Spinal cord (tissue), 10 donors: ENCODE results near the gene NDFIP1. TPM values are rescaled to one million over a fixed set of nuclear protein-coding genes. Genes with fewer than 3 reads are reported as not detected.
"Not testable (repeated sequence)": the region's sequence is repeated elsewhere in the genome, so short reads cannot be mapped to it uniquely, and the experiment has no call there.

ENCODE experiments used
- DNase-seq, 6 donors: peaks; one replicate each; pipeline versions ENCODE4 v3.0.0 to v3.0.0-alpha.2; 2013 to 2015; ENCODE audit warnings: low spot score in 6 of 6, low read depth in 4 of 6
- H3K27ac ChIP-seq: one replicate; pipeline ENCODE4 v1.5.1; 2013; ENCODE audit warnings: low read depth, low read length, control low read depth
- H3K27me3 ChIP-seq: one replicate; pipeline ENCODE4 v1.6.1; 2013; ENCODE audit warnings: low read length; ENCODE audit not compliant: control insufficient read depth, insufficient read depth
- H3K36me3 ChIP-seq: one replicate; pipeline ENCODE4 v1.6.1; 2013; ENCODE audit warnings: low read length; ENCODE audit not compliant: control insufficient read depth, insufficient read depth
- H3K4me1 ChIP-seq: one replicate; pipeline ENCODE4 v1.6.1; 2013; ENCODE audit warnings: low read length; ENCODE audit not compliant: control insufficient read depth, insufficient read depth
- H3K4me3 ChIP-seq: one replicate; pipeline ENCODE4 v1.5.1; 2013; ENCODE audit warnings: low read depth, low read length, control low read depth
- H3K9me3 ChIP-seq: one replicate; pipeline ENCODE4 v1.6.1; 2013; ENCODE audit warnings: low read length; ENCODE audit not compliant: control insufficient read depth, insufficient read depth
- WGBS: methylation state at CpG from one replicate; pipeline ENCODE4 v1.1.5; 2013; ENCODE audit warnings: missing lambda C conversion rate; ENCODE audit not compliant: insufficient coverage; 5-methylcytosine and 5-hydroxymethylcytosine counted together
- polyA plus RNA-seq, 2 donors: library from polyadenylated mRNA; unstranded; fragments of 120-200 nt; gene quantifications; one replicate each; pipeline ENCODE4 v1.2.1, GENCODE V29; 2013; ENCODE audit not compliant: insufficient read length in 2 of 2
- total RNA-seq, 2 donors: library from RNA; depleted of rRNA in 1 of 2; stranded (reverse); fragments of 120-200 nt in 1 of 2; fragments of >200 nt in 1 of 2; gene quantifications; one replicate each; pipeline versions ENCODE4 v1.2.3 to v1.2.4, GENCODE V29; 2013 to 2014
- donor health status: healthy.

The NDFIP1 gene
- total and polyA plus RNA-seq, 4 donors: 86.0 to 279 (median 231) TPM

GRCh38 chr5:142150431-142150830 lies 41.9 kb downstream of the NDFIP1 start:
- no peak overlapping the region for H3K4me3 ChIP-seq
- H3K4me1 ChIP-seq: no peaks in the 10 kb centered on the region
- peaks cover 12% of the 10 kb centered on the region for H3K36me3 ChIP-seq
- no peaks in the 10 kb centered on the region for H3K27me3 ChIP-seq
- no peaks in the 10 kb centered on the region for H3K9me3 ChIP-seq
- H3K27ac ChIP-seq: no peak overlapping the region
- DNase-seq: no peak
- WGBS: 94% methylated on average over 3 of the region's 8 CpGs

- H3K9me3 ChIP-seq: no peaks in the 10 kb centered on the region
- H3K36me3 ChIP-seq: peaks cover 12% of the 10 kb centered on the region
- no CpG with 5 or more reads among the region's 3 CpGs for WGBS
- H3K27me3 ChIP-seq: no peaks in the 10 kb centered on the region
- H3K4me1 ChIP-seq: no peaks in the 10 kb centered on the region
- H3K27ac ChIP-seq: no peak overlapping the region
- peak; percentile 38 to 93 (median 56) for DNase-seq
- H3K4me3 ChIP-seq: no peak overlapping the region
Observed at GRCh38 chr5:142151436-142152383, 43.1 kb downstream of the NDFIP1 start.

- DNase-seq: peak in 1 of 6 donors; percentile 48
- H3K27me3 ChIP-seq: no peaks in the 10 kb centered on the region
- WGBS: no CpG with 5 or more reads among the region's 1 CpG
- H3K9me3 ChIP-seq: no peaks in the 10 kb centered on the region
- H3K36me3 ChIP-seq: peaks cover 12% of the 10 kb centered on the region
- H3K4me3 ChIP-seq: no peak overlapping the region
- H3K27ac ChIP-seq: no peak overlapping the region
- H3K4me1 ChIP-seq: no peaks in the 10 kb centered on the region
Observed at GRCh38 chr5:142152384-142152732, 43.8 kb downstream of the NDFIP1 start.

GRCh38 chr5:142153674-142154448 lies 45.3 kb downstream of the NDFIP1 start:
- no peaks in the 10 kb centered on the region for H3K9me3 ChIP-seq
- no peak overlapping the region for H3K4me3 ChIP-seq
- DNase-seq: no peak
- no peak overlapping the region for H3K27ac ChIP-seq
- 100% methylated on average over 2 of the region's 12 CpGs for WGBS
- peaks cover 11% of the 10 kb centered on the region for H3K36me3 ChIP-seq
- no peaks in the 10 kb centered on the region for H3K27me3 ChIP-seq
- no peaks in the 10 kb centered on the region for H3K4me1 ChIP-seq

GRCh38 chr5:142154449-142154841 lies 45.9 kb downstream of the NDFIP1 start:
- WGBS: no CpG with 5 or more reads among the region's 12 CpGs
- DNase-seq, H3K4me3 ChIP-seq, H3K27ac ChIP-seq, H3K27me3 ChIP-seq, H3K4me1 ChIP-seq, H3K9me3 ChIP-seq: not testable (repeated sequence)
- H3K36me3 ChIP-seq: peaks cover 11% of the 10 kb centered on the region

- peak in 1 of 6 donors; percentile 85 for DNase-seq
- H3K36me3 ChIP-seq: peaks cover 7% of the 10 kb centered on the region
- WGBS: 40% methylated on average over 1 of the region's 5 CpGs
- H3K27me3 ChIP-seq: no peaks in the 10 kb centered on the region
- no peaks in the 10 kb centered on the region for H3K9me3 ChIP-seq
- no peaks in the 10 kb centered on the region for H3K4me1 ChIP-seq
- no peak overlapping the region for H3K4me3 ChIP-seq
- no peak overlapping the region for H3K27ac ChIP-seq
Observed at GRCh38 chr5:142156839-142157463, 48.4 kb downstream of the NDFIP1 start.

GRCh38 chr5:142159354-142159753 lies 50.8 kb downstream of the NDFIP1 start:
- Histone ChIP-seq H3K9me3 (no peaks in the 10 kb centered on the region), H3K27ac (no peak overlapping the region), H3K27me3 (no peaks in the 10 kb centered on the region), H3K4me3 (no peak overlapping the region), H3K4me1 (no peaks in the 10 kb centered on the region), H3K36me3 (peaks cover 7% of the 10 kb centered on the region)
- DNase-seq: no peak

- 95% methylated on average over 2 of the region's 5 CpGs for WGBS
Observed at GRCh38 chr5:142164315-142164714, 55.7 kb downstream of the NDFIP1 start.

GRCh38 chr5:142166754-142167153 lies 58.2 kb downstream of the NDFIP1 start:
- no peak overlapping the region for H3K27ac ChIP-seq
- H3K4me3 ChIP-seq: no peak overlapping the region
- no peaks in the 10 kb centered on the region for H3K4me1 ChIP-seq
- WGBS: 100% methylated on average over 3 of the region's 4 CpGs
- DNase-seq: no peak
- no peaks in the 10 kb centered on the region for H3K36me3 ChIP-seq
- no peaks in the 10 kb centered on the region for H3K27me3 ChIP-seq
- no peaks in the 10 kb centered on the region for H3K9me3 ChIP-seq

More at GRCh38 chr5:142164315-142164714, 55.7 kb downstream of the NDFIP1 start:
- Histone ChIP-seq H3K36me3 (no peaks in the 10 kb centered on the region), H3K4me1 (no peaks in the 10 kb centered on the region), H3K9me3 (no peaks in the 10 kb centered on the region), H3K27me3 (no peaks in the 10 kb centered on the region), H3K27ac (no peak overlapping the region), H3K4me3 (no peak overlapping the region)
- DNase-seq: no peak
